Myocyte (in vitro differentiated cells): ENCODE measurements around the gene PKIG. TPM values are rescaled to one million over a fixed set of nuclear protein-coding genes. Genes with fewer than 3 reads are reported as not detected.
"Not testable (repeated sequence)": the region's sequence is repeated elsewhere in the genome, so short reads cannot be mapped to it uniquely, and the experiment has no call there.

Experiments used
- DNase-seq: peaks from one replicate; pipeline ENCODE4 v3.0.0-alpha.2; 2012; ENCODE audit warnings: low read depth
- total RNA-seq: library from RNA; depleted of rRNA; stranded (reverse); fragments of >200 nt; gene quantifications from 2 replicates; pipeline ENCODE4 v1.2.3, GENCODE V29; 2014

PKIG gene
- total RNA-seq, 1 donor from 2014 or later = 51.9 TPM

- DNase-seq = no peak
Measured at GRCh38 chr20:44637522-44638372, 55.4 kb downstream of the PKIG start.

GRCh38 chr20:44640522-44640921, 58.1 kb downstream of the PKIG start:
- DNase-seq = no peak

- no peak for DNase-seq
Measured at GRCh38 chr20:44641325-44641724, 58.9 kb downstream of the PKIG start.

- peak; percentile 77 for DNase-seq
Measured at GRCh38 chr20:44642203-44643153, 60.1 kb downstream of the PKIG start.

- DNase-seq = no peak
Measured at GRCh38 chr20:44643154-44643519, 60.8 kb downstream of the PKIG start.

- DNase-seq = peak; percentile 78
Measured at GRCh38 chr20:44643596-44644229, 61.3 kb downstream of the PKIG start.

GRCh38 chr20:44644230-44644617, 61.8 kb downstream of the PKIG start:
- DNase-seq = no peak

- no peak for DNase-seq
Measured at GRCh38 chr20:44644667-44645131, 62.3 kb downstream of the PKIG start.

GRCh38 chr20:44646023-44646640, 63.8 kb downstream of the PKIG start:
- peak; percentile 73 for DNase-seq

- no peak for DNase-seq
Measured at GRCh38 chr20:44646641-44647274, 64.4 kb downstream of the PKIG start.

GRCh38 chr20:44648068-44648467, 65.7 kb downstream of the PKIG start:
- DNase-seq = no peak

GRCh38 chr20:44648579-44648978, 66.2 kb downstream of the PKIG start:
- no peak for DNase-seq

GRCh38 chr20:44649126-44649525, 66.7 kb downstream of the PKIG start:
- DNase-seq = no peak

- DNase-seq = no peak
Measured at GRCh38 chr20:44649976-44650375, 67.6 kb downstream of the PKIG start.

GRCh38 chr20:44650771-44651433, 68.5 kb downstream of the PKIG start:
- DNase-seq = no peak

GRCh38 chr20:44651434-44651683, 69.0 kb downstream of the PKIG start:
- no peak for DNase-seq

GRCh38 chr20:44651684-44652423, 69.5 kb downstream of the PKIG start, which contains the start of gene ADA:
Gene ADA, minus strand, starts transcription at chr20:44651699. Its CDS starts 92 bp downstream, at chr20:44651607.
- peak; percentile 60 for DNase-seq

- DNase-seq = no peak
Measured at GRCh38 chr20:44653546-44653945, 71.2 kb downstream of the PKIG start.

- not testable (repeated sequence) for DNase-seq
Measured at GRCh38 chr20:44654210-44654609, 71.8 kb downstream of the PKIG start.
